Activated CD4-positive, alpha-beta memory T cell treated with anti-CD3 and anti-CD28 coated beads, Interleukin-2, amount 10 ng/mL, durations not matched to agents 7 days and 5 days (primary cell): ENCODE measurements around the gene NOXRED1. TPM values are rescaled to one million over a fixed set of nuclear protein-coding genes. Genes with fewer than 3 reads are reported as not detected.
"Not testable (repeated sequence)": the region's sequence is repeated elsewhere in the genome, so short reads cannot be mapped to it uniquely, and the experiment has no call there.

Experiments used
- CTCF ChIA-PET: fragments of 350-600 bp; sonication (Branson Sonifier 250); formaldehyde crosslinking; loops from one replicate; lab custom pipeline; 2021; ENCODE audit warnings: antibody characterized with exemption, inconsistent platforms; lab: Charles Lee
- POLR2A ChIA-PET: fragments of 350-600 bp; sonication (Branson Sonifier 250); formaldehyde crosslinking; loops from one replicate; lab custom pipeline; 2021; ENCODE audit warnings: antibody characterized with exemption; lab: Charles Lee
- DNase-seq: peaks from one replicate; pipeline ENCODE4 v3.0.0-alpha.2; 2020
- H3K27ac Mint-ChIP-seq: one replicate; pipeline ENCODE4 v1.8.0; 2021; ENCODE audit warnings: mild to moderate bottlenecking, mixed read lengths
- H3K27me3 Mint-ChIP-seq: one replicate; pipeline ENCODE4 v1.8.0; 2021; ENCODE audit warnings: mixed read lengths
- H3K36me3 Mint-ChIP-seq: one replicate; pipeline ENCODE4 v1.8.0; 2021; ENCODE audit warnings: low read depth, mixed read lengths
- H3K4me1 Mint-ChIP-seq: one replicate; pipeline ENCODE4 v1.8.0; 2021; ENCODE audit warnings: mixed read lengths
- H3K4me3 Mint-ChIP-seq: one replicate; pipeline ENCODE4 v1.8.0; 2021; ENCODE audit warnings: mild to moderate bottlenecking, mixed read lengths
- H3K9me3 Mint-ChIP-seq: one replicate; pipeline ENCODE4 v1.8.0; 2021; ENCODE audit warnings: mixed read lengths
- total RNA-seq, 2 experiments: library from RNA; stranded (reverse); gene quantifications; one replicate each; pipeline ENCODE4 v1.2.3, GENCODE V29; 2021

The NOXRED1 gene
- total RNA-seq, 2 experiments from 2014 or later = 0.35 to 0.48 TPM

GRCh38 chr14:77439861-77440260, 16.5 kb upstream of the NOXRED1 start:
- Mint-ChIP-seq H3K4me1 (no peaks in the 10 kb centered on the region), H3K27ac (no peak overlapping the region), H3K36me3 (peaks cover 43% of the 10 kb centered on the region), H3K9me3 (no peaks in the 10 kb centered on the region), H3K4me3 (no peak overlapping the region), H3K27me3 (no peaks in the 10 kb centered on the region)
- no peak for DNase-seq
- ChIA-PET POLR2A (no interaction called here), CTCF (no interaction called here)

- CTCF ChIA-PET = interaction anchor here (1.3 to 1.9 kb wide), 2 partner anchors 20 to 315 kb away, joined by 3 to 5 read pairs; no protein-coding TSS in a partner anchor
- no peak for DNase-seq
- H3K27me3 Mint-ChIP-seq = no peaks in the 10 kb centered on the region
- no peak overlapping the region for H3K27ac Mint-ChIP-seq
- POLR2A ChIA-PET = no interaction called here
- no peak overlapping the region for H3K4me3 Mint-ChIP-seq
- peaks cover 47% of the 10 kb centered on the region for H3K36me3 Mint-ChIP-seq
- no peaks in the 10 kb centered on the region for H3K9me3 Mint-ChIP-seq
- H3K4me1 Mint-ChIP-seq = no peaks in the 10 kb centered on the region
These were observed 15.3 kb upstream of the NOXRED1 start for GRCh38 chr14:77438596-77438995.

GRCh38 chr14:77436042-77436441, 12.7 kb upstream of the NOXRED1 start:
- POLR2A ChIA-PET = no interaction called here
- Mint-ChIP-seq H3K4me1 (no peaks in the 10 kb centered on the region), H3K36me3 (peaks cover 32% of the 10 kb centered on the region), H3K27ac (no peak overlapping the region), H3K27me3 (no peaks in the 10 kb centered on the region), H3K9me3 (no peaks in the 10 kb centered on the region), H3K4me3 (no peak overlapping the region)
- CTCF ChIA-PET = interaction anchor here (0.9 kb wide), 1 partner anchor 120 kb away, joined by 3 read pairs; no protein-coding TSS in a partner anchor
- no peak for DNase-seq

DNA sequence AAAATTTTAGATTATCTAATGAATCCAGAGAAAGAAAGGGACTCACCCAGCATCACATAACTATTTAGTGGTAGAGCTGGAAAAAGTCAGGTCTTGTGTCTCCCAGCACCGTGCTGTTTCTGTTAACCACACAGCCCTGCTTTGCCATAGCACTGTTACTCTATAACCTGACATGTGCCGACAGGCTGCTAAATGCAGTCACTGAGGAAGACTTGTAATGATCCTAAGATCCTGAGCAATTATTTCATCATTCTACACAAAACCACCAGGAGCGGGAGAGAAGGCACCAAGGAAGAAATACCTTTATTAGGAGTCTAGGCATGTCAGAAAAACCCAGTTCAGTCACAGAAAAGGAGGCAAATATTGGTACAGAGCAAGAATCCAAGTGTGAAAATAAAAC, 3.1 kb upstream of the NOXRED1 start:
- no peaks in the 10 kb centered on the region for H3K9me3 Mint-ChIP-seq
- DNase-seq = no peak
- CTCF ChIA-PET = no interaction called here
- no peak overlapping the region for H3K27ac Mint-ChIP-seq
- POLR2A ChIA-PET = no interaction called here
- H3K4me3 Mint-ChIP-seq = no peak overlapping the region
- H3K36me3 Mint-ChIP-seq = peaks cover 81% of the 10 kb centered on the region
- H3K27me3 Mint-ChIP-seq = no peaks in the 10 kb centered on the region
- H3K4me1 Mint-ChIP-seq = no peaks in the 10 kb centered on the region

DNA sequence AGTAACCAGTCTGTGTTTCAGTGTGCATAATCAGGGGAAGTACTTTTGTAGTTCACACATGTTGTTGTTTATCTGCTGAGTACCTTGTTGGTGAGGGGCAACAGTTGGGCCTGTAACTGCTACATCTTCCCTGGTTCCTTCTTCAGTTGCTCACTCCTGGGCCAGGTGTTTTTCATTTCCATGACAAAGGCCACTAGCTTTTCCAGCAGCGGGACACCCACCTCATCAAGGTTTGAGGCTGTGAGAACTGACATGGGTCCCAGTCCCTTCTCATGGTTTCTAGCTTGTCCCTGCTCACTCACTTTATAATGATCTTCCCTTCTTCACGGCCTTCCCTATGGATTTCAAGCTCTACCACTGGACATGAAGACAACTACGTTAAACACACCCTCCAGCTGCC, 1.5 kb upstream of the NOXRED1 start:
- Mint-ChIP-seq H3K27me3 (no peaks in the 10 kb centered on the region), H3K27ac (no peak overlapping the region), H3K4me3 (no peak overlapping the region), H3K36me3 (peaks cover 83% of the 10 kb centered on the region), H3K4me1 (no peaks in the 10 kb centered on the region), H3K9me3 (peaks cover 4% of the 10 kb centered on the region)
- POLR2A ChIA-PET = no interaction called here
- DNase-seq = no peak
- CTCF ChIA-PET = no interaction called here

DNA sequence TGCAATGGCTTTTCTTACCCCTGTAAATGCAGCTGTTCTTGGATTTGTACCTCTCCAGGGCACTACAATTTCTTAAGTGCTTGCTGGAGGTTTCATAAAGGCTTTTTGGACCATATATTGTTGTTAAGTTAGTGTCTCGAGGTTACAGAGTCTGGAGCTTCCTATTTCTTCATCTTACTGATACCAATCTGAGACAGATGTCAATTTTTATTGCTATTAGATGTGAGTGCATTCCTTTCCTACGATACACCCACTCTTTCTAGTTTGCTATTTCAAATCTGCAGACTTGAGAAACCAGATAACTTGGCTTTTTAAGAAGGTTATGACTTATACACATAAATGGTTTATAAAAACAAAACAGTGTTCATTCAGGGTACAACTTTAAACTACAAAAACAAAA, 2.1 kb downstream of the NOXRED1 start:
- no peaks in the 10 kb centered on the region for H3K27me3 Mint-ChIP-seq
- no peak for DNase-seq
- POLR2A ChIA-PET = no interaction called here
- H3K36me3 Mint-ChIP-seq = peaks cover 54% of the 10 kb centered on the region
- CTCF ChIA-PET = no interaction called here
- no peak overlapping the region for H3K27ac Mint-ChIP-seq
- peaks cover 16% of the 10 kb centered on the region for H3K9me3 Mint-ChIP-seq
- H3K4me3 Mint-ChIP-seq = no peak overlapping the region
- H3K4me1 Mint-ChIP-seq = no peaks in the 10 kb centered on the region

DNA sequence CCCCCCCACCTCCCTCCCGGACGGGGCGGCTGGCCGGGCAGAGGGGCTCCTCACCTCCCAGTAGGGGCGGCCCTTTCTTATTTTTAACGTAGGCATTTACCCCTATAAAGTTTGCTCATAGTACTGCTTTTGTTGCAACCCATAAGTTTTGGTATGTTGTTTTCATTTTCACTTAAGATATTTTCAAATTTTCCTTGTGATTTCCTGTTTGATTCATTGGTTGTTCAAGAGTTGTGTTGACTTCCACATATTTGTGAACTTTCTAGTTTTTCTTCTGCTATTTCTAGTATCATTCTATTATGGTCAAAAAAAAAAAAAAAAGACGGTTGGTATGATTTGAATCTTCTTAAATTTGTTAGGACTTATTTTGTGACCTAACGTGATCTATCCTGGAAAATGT, 6.5 kb downstream of the NOXRED1 start:
- DNase-seq = no peak
- Mint-ChIP-seq H3K4me3 (no peak overlapping the region), H3K36me3 (peaks cover 21% of the 10 kb centered on the region), H3K27me3 (no peaks in the 10 kb centered on the region), H3K4me1 (no peaks in the 10 kb centered on the region), H3K9me3 (peaks cover 16% of the 10 kb centered on the region), H3K27ac (no peak overlapping the region)
- ChIA-PET CTCF (no interaction called here), POLR2A (no interaction called here)

DNA sequence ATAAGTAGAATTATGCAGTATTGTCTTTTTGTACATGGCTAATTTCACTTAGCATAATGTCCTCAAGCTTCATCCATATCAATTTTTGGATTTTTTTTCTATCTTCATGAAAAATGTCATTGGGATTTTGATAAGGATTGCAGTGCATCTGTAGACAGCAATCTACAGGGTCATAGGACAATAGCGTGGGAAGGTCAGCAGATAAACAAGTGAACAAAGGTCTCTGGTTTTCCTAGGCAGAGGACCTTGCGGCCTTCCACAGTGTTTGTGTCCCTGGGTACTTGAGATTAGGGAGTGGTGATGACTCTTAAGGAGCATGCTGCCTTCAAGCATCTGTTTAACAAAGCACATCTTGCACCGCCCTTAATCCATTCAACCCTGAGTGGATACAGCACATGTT, 7.2 kb downstream of the NOXRED1 start:
- Mint-ChIP-seq H3K9me3 (peaks cover 16% of the 10 kb centered on the region), H3K36me3 (peaks cover 13% of the 10 kb centered on the region)
- H3K4me3 Mint-ChIP-seq, H3K27ac Mint-ChIP-seq, CTCF ChIA-PET, DNase-seq, POLR2A ChIA-PET, H3K27me3 Mint-ChIP-seq, H3K4me1 Mint-ChIP-seq: not testable (repeated sequence)

DNA sequence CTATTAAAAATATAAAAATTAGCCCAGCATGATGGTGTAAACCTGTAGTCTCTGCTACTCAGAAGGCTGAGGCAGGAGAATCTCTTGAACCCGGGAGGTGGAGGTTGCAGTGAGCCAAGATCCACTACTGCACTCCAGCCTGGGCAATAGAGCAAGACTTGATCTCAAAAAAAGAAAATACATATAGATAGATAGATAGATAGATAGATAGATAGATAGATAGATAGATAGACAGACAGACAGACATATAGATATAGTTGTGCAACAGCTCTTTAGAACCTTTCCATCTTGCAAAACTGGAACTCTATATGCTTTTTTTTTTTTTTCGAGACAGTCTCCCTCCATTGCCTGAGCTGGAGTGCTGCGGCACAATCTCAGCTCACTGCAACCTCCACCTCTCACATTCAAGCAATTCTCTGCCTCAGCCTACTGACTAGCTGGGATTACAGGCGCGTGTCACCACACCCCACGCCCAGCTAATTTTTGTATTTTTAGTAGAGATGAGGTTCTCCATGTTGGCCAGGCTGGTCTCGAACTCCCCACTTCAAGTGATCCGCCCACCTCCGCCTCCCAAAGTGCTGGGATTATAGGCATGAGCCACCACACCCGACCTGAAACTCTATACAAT, 7.8 kb downstream of the NOXRED1 start:
- H3K4me3 Mint-ChIP-seq, H3K27ac Mint-ChIP-seq, H3K27me3 Mint-ChIP-seq, H3K36me3 Mint-ChIP-seq, POLR2A ChIA-PET, CTCF ChIA-PET, H3K4me1 Mint-ChIP-seq, DNase-seq: not testable (repeated sequence)
- peaks cover 16% of the 10 kb centered on the region for H3K9me3 Mint-ChIP-seq

DNA sequence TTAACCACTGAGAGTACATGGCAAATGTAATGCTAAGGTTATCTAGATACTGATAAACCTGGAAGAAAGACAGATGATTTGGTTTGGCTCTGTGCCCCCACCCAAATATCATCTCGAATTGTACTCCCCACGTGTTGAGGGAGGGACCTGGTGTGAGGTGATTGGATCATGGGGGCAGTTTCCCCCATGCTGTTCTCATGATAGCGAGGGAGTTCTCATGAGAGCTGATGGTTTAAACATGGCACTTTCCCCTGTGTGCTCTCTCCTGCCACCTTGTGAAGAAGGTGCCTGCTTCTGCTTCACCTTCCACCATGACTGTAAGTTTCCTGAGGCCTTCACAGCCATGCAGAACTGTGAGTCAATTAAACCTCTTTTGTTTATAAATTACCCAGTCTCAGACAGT, 14.2 kb downstream of the NOXRED1 start:
- CTCF ChIA-PET = no interaction called here
- H3K4me1 Mint-ChIP-seq = peaks cover 13% of the 10 kb centered on the region
- no peak overlapping the region for H3K27ac Mint-ChIP-seq

GRCh38 chr14:77407158-77407557, 16.2 kb downstream of the NOXRED1 start:
- CTCF ChIA-PET = interaction anchor here (1.0 kb wide), 2 partner anchors 31 to 52 kb away, joined by 3 read pairs; partner anchors contain the start of gene TMED8
- H3K36me3 Mint-ChIP-seq = no peaks in the 10 kb centered on the region
- H3K4me1 Mint-ChIP-seq = peaks cover 13% of the 10 kb centered on the region
- no peak for DNase-seq
- H3K27me3 Mint-ChIP-seq = no peaks in the 10 kb centered on the region
- no peak overlapping the region for H3K4me3 Mint-ChIP-seq
- H3K27ac Mint-ChIP-seq = no peak overlapping the region
- POLR2A ChIA-PET = interaction anchor here (1.6 kb wide), 1 partner anchor 30 kb away, joined by 5 read pairs; the partner anchor contains the start of genes SAMD15 and TMED8
- H3K9me3 Mint-ChIP-seq = no peaks in the 10 kb centered on the region

More for the DNA sequence above, 14.2 kb downstream of the NOXRED1 start:
- DNase-seq = no peak
- POLR2A ChIA-PET = no interaction called here
- Mint-ChIP-seq H3K36me3 (no peaks in the 10 kb centered on the region), H3K27me3 (no peaks in the 10 kb centered on the region), H3K4me3 (no peak overlapping the region), H3K9me3 (no peaks in the 10 kb centered on the region)

DNA sequence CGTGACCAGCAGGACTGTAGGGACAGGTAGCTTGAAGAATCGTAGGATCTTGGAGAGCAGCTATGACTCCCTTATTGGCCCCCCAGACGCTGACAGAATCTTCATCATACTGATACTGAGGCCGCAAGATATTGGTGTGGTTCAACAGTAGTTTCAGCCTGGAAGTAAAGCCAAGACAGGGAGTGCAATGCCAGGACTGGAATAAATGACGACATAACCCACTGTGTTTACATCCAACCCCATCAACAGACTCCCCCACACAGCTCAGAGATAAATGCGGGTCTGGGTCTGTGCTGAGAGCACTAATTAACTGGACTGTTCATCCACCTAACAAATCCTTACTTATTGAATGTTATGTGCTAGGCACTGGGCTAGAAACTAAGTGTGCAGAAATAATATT, 16.6 kb downstream of the NOXRED1 start:
- no peak for DNase-seq
- Mint-ChIP-seq H3K4me3 (no peak overlapping the region), H3K27me3 (no peaks in the 10 kb centered on the region), H3K27ac (no peak overlapping the region), H3K36me3 (no peaks in the 10 kb centered on the region), H3K9me3 (no peaks in the 10 kb centered on the region), H3K4me1 (peaks cover 13% of the 10 kb centered on the region)
- CTCF ChIA-PET = interaction anchor here (1.0 kb wide), 1 partner anchor 30 kb away, joined by 3 read pairs; the partner anchor contains the start of gene TMED8
- POLR2A ChIA-PET = interaction anchor here (1.6 kb wide), 1 partner anchor 30 kb away, joined by 5 read pairs; the partner anchor contains the start of genes SAMD15 and TMED8

GRCh38 chr14:77406086-77406485, 17.2 kb downstream of the NOXRED1 start:
- Mint-ChIP-seq H3K4me1 (peaks cover 13% of the 10 kb centered on the region), H3K9me3 (no peaks in the 10 kb centered on the region), H3K36me3 (no peaks in the 10 kb centered on the region), H3K4me3 (no peak overlapping the region), H3K27ac (no peak overlapping the region), H3K27me3 (no peaks in the 10 kb centered on the region)
- ChIA-PET POLR2A (interaction anchor here (1.6 kb wide), 1 partner anchor 29 kb away, joined by 5 read pairs; the partner anchor contains the start of genes SAMD15 and TMED8), CTCF (interaction anchor here (1.2 kb wide), 1 partner anchor 90 kb away, joined by 3 read pairs; no protein-coding TSS in a partner anchor)
- DNase-seq = no peak

GRCh38 chr14:77403768-77404167, 19.6 kb downstream of the NOXRED1 start:
- Mint-ChIP-seq H3K27ac (no peak overlapping the region), H3K9me3 (no peaks in the 10 kb centered on the region), H3K4me1 (peaks cover 13% of the 10 kb centered on the region), H3K36me3 (no peaks in the 10 kb centered on the region), H3K4me3 (no peak overlapping the region), H3K27me3 (no peaks in the 10 kb centered on the region)
- DNase-seq = no peak
- ChIA-PET POLR2A (no interaction called here), CTCF (no interaction called here)
